HG03139 (cell line): ENCODE results near the gene GABRR3.
"Not testable (repeated sequence)": the region's sequence is repeated elsewhere in the genome, so short reads cannot be mapped to it uniquely, and the experiment has no call there.

Source experiments
- ATAC-seq: cut with Tn5 transposase; IDR thresholded peaks from one replicate; pipeline ENCODE4 v1.9.1; 2021; ENCODE audit not compliant: unreplicated experiment

Gene GABRR3

DNA sequence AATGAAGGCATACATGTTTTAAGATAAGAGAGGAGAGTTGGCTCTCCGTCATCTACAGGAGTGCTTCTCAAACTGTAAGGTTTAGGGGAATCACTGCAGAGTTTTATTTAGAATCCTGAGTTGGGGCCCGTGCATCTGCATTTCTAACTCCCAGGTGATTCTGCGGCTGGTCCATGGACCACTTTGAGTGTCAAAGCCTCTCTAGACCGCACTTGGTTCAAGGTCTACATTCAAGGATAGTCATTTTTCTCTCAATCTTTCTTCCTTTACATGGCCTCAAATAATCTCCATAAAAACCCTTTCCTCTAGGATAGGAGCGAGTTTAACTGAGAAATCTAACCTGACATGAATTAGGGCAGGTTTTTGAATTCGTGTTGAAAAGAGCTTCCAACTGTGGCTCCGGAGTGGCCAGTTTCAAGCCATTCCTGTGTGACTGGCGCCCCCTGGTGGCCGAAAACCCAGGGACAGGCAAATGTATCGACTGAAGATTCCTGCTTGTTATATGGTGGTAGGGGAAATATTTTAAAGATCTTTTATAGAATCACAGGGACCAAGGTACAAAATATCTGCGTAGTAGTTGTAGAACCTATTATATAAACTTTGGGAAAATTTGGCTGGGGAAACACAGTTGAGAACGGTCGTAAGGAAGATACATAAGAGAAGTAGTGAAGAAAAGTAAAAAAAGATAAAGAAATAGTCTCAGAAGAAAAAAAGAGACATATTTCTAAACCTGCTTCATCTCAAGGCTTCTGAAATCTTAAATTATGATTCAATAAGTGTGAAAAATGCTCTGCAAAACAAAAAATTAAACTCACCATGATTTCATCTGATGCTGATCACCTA is 11.9 kb downstream of the GABRR3 start:
- peak; percentile 47 for ATAC-seq

DNA sequence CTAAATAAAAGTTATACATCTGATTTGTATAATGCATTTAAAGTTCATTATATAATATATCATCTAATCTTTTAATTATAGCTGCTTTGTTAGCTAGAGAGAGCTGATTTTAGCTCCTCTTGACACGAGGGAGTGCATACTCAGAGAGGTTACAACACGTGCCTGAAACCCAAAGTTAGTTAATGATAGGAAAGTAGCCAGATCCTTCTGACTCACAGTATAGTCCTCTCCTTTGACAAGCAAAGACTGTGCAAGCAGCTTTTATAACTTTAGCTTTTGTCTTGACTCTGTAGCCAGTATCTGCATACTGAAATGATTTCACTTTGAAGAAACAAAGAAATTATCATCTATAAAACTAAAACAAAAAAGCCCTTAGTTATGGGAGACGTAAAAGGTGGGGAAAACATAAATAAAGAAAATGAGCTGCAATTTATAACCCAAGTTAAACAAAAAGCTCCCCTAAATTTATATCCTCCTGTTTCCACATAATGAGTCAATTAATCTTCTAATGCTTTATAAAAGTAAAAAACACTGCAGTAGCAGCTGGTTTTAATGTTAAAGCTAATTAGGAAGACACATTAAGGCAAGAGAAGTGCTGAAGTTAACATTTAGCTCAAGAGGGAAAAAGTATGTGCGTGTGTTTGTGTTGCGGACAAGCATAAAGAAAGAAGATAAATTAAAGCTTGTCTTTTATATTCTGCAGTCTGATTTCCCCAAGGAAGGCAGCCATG is 13.1 kb downstream of the GABRR3 start:
- ATAC-seq = no peak

GRCh38 chr3:98020412-98020811 is 14.7 kb downstream of the GABRR3 start:
- no peak for ATAC-seq

DNA sequence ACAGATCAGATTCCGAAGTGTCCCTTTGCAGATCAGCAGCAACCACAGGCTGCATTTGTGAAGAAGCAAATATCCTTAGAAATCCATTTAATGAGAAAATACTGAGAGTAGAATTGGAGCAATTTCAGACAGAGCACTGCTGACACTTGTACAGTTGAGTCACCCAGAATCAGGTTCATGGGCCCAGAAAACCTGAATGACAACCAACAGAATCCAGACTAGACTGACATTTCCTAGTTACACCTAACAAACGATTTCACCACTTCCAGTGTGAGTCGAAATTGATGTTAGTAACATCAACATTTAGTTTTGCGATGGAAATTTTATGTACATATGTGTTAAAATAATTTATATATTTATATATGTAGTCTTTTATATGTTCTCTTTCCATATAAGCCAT is 16.8 kb downstream of the GABRR3 start:
- ATAC-seq = no peak

DNA sequence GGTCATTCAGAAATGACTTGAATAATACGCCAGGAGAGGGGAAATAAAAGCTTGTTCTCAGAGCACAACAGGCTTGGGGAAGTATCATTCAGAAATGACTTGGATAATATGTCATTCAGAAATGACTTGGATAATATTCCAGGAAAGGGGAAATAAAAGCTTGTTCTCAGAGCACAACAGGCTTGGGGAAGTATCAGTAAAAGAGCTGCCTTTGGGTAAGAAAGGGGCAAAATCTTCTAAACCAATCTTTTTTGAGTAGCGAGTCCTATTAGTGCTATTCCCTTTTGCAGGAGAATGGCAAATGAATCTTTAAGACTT is 20.9 kb downstream of the GABRR3 start:
- no peak for ATAC-seq

DNA sequence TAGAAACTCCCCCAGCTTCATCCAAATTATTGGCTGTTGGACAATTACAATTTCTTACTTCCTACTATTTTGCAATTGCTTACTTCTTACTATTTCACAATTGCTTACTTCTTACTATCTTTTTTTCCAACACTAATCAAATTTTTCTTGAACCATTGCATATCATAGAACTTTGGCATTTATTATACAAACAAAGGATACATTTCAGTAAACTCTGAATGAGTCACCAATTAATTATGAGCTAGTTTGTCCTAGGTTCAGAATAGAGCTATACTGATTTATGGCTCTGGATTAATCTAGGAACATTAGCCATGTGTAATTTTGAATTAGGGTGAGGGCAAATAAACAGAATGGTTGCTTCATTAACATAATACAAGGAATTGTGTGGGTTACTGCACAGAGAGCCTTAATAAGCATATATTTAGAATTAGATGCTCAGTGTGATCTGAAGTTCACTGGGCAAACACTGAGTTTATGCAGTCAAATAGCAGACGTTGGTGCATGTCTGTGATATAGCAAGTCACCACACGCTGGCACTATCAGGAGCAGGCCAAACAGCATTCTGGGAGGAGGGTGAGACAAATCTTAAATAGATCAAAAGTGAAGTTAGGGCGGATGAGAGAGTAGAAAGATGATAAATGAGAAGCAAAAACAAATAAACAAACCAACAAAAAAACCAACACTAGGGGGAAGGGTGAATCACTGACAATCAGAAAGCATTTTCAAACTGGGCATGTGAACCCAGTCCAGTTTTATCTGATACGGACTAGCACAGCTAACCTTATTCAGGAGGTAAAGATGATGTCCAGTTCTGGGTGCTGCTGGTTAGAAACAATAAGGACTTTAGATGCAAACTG is 21.5 kb downstream of the GABRR3 start:
- ATAC-seq = no peak

DNA sequence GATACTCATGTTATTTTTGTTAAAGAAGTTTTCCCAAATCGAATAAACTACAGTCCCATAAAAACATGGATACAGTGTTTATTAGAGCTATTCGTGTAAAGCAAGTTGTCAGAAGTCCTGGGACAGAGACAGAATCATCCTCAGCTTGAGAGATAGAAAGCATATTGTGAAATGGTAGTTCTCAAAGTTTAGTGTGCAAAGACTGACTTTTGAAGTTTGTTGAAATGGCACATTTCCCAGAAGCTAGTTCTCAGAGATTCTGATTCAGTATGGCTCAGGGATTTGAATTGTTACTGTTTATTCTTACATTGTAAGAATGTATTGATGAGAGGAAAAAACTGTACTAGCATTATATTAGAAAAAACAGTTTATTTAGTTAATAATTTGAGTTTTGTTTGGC is 22.1 kb downstream of the GABRR3 start:
- no peak for ATAC-seq

DNA sequence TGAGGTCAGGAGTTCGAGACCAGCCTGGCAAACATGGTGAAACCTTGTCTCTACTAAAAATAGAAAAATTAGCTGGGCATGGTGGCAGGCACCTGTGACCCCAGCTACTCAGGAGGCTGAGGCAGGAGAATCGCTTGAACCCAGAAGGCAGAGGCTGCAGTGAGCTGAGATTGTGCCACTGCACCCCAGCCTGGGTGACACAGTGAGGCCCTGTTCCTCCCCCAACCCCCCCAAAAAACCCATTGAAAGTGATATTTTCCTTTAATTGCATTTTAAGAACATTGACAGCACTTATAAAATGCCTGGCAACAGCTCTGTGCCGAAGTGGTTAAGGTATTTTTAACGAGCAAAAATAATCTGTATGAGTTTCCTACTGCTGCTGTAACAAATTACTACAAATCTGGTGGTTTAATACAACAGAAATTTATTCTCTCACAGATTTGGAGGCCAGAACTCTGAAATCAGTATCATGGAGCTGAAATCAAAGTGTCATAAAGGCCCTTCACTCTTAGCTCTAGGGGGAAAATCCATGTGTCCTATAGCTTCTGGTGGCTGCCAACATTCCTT is 24.1 kb downstream of the GABRR3 start:
- ATAC-seq = not testable (repeated sequence)

- ATAC-seq = no peak
These were observed 24.8 kb downstream of the GABRR3 start for GRCh38 chr3:98010194-98010882.

- peak; percentile 62 for ATAC-seq
These were observed 26.3 kb downstream of the GABRR3 start for GRCh38 chr3:98008855-98009254.

DNA sequence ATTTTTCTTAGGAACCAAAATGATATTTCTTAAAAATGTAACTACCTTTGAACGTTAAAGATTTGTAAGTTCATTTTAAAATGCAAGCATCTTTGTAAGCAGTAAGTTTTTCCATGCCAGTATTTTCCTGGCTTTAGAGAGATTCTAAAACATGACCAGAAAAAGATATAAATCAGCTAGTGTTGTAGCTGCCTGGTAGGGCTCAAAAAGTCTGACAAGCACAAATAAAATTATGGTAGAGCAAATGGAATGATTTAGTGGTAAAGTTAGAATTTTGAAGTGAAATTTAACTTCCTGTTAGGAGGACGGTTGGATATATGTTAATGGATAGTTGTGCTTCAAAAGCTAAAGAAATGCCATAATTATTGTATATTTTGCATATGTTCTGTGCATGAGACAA is 29.7 kb downstream of the GABRR3 start:
- ATAC-seq = no peak

DNA sequence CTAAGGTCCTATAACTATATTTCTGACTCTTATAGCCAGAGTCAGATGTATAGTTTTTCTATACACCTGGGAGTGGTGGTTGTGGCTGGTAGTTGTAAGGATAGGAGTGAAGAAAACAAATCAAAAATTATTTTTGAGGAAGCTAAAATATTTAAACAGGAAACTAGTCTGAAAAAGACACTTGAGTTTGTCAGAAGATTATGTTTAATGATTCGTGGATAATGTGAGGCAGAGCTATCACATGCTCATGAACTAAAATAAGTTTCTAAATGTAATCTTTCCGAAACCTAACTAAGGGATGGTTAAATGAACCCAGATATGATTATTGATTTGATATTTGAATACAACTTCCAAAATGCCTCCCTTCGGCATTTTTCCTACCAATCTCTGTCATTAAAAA is 30.4 kb downstream of the GABRR3 start:
- ATAC-seq = no peak

GRCh38 chr3:98003306-98003969 is 31.7 kb downstream of the GABRR3 start:
- ATAC-seq = peak; percentile 88

DNA sequence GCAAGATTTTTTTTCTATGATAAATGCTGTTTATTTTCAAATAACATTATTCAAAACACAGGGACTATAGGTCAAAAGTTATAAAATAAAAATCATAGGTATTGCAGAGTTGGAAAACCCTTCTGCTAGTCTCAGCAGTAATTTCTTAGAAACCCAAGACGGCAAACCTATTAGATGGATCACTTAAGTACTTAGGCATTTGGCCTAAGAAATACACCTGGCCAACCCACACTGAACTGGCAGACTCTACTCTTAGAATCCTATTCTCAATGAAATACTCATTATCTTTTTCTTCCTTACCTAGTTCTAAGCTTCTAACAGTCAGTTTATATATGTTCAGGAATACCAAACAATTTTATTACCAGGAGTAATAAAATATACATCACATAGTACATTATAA is 32.4 kb downstream of the GABRR3 start:
- ATAC-seq = no peak

GRCh38 chr3:97999994-98000393 is 35.1 kb downstream of the GABRR3 start:
- no peak for ATAC-seq

DNA sequence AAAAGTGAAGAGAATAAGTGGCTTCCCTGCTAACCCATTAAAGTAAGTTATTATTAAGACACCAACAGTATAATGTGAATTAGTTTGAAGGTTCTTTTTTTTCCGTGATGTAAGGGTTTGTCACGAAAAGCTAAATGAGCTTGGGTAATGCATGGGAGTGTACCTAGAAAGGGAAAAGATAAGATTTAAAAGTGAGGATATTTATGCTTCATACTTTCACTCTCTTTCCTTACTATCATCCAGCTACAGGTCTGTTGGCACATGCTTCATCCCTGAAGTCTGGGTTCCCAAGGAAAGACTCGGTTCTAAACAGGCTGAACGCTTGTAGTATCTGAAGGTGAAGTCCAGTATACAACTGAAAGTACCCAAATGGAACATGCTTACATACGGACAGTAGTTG is 36.0 kb downstream of the GABRR3 start:
- ATAC-seq = no peak

DNA sequence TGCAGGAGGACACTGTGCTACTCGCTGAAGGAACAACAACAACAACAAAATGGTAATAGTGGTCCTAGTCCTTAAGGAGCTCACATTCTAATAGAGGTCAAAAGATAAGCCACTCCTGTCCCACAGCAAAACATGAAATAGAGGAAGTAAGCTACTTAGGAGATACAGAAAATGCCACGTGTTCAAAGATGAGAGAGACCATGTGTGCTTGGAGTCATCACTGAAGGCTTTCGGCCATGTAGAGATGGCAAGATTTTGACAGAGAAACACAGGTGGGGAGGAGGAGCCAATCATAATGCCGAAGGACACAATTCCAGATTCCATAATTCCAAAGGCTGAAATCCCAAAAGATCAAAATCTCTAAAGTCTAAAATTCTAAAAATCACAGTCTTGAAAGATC is 38.1 kb downstream of the GABRR3 start:
- no peak for ATAC-seq

DNA sequence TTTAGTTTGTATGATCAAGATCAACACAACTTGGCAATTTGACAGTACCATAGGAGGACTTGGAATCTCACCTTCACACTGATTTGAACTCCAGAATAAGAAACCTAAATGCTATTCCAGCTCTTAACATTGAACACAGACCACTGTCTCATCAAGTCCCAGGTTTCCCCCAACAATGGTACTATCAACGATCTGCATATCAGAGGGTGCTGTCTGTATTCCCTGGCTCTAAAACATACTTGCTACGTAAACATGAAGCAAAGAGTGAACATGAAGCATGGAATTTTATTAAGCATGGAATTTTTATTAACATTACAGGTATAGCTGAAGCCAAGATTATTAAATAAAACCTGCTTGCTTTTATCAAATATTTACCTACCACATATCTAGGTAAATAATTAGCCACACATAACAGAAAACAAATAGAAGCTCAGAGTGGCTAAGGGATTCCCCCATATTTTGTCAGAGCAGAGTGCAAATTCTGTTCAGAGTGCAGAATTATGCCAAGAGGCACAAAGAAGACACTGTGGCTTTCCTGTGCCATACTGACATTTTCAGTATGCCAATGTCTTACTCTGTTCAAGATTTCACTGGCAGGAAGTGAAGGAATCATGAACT is 40.7 kb downstream of the GABRR3 start:
- no peak for ATAC-seq

GRCh38 chr3:97993526-97993925 is 41.6 kb downstream of the GABRR3 start:
- ATAC-seq = no peak
